Neuron (in vitro differentiated cells): ENCODE results near the gene FFAR3.

Source experiments
- H2AFZ ChIP-seq: one replicate; pipeline ENCODE4 v1.6.1; 2013; ENCODE audit warnings: low read depth, mild to moderate bottlenecking, inconsistent platforms, low read length, moderate library complexity
- H3K27me3 ChIP-seq: one replicate; pipeline ENCODE4 v1.6.1; 2013; ENCODE audit warnings: low read length; ENCODE audit not compliant: insufficient read depth
- H3K36me3 ChIP-seq: one replicate; pipeline ENCODE4 v1.6.1; 2013; ENCODE audit warnings: low read length; ENCODE audit not compliant: insufficient read depth
- H3K4me1 ChIP-seq: one replicate; pipeline ENCODE4 v1.6.1; 2013; ENCODE audit warnings: low read length; ENCODE audit not compliant: insufficient read depth
- H3K4me3 ChIP-seq: 2 replicates; pipeline ENCODE4 v1.5.1; 2013; ENCODE audit warnings: mild to moderate bottlenecking, low read length, moderate library complexity
- H3K9me3 ChIP-seq: one replicate; pipeline ENCODE4 v1.6.1; 2013; ENCODE audit warnings: low read length

The FFAR3 gene

GRCh38 chr19:35337097-35337983, 20.9 kb upstream of the FFAR3 start:
- Histone ChIP-seq H2AFZ (no peak overlapping the region), H3K27me3 (no peaks in the 10 kb centered on the region), H3K9me3 (no peaks in the 10 kb centered on the region), H3K4me3 (no peak overlapping the region), H3K4me1 (no peaks in the 10 kb centered on the region), H3K36me3 (no peaks in the 10 kb centered on the region)

GRCh38 chr19:35337984-35338296, 20.3 kb upstream of the FFAR3 start:
- Histone ChIP-seq H3K4me1 (no peaks in the 10 kb centered on the region), H3K9me3 (no peaks in the 10 kb centered on the region), H3K27me3 (no peaks in the 10 kb centered on the region), H3K36me3 (no peaks in the 10 kb centered on the region), H2AFZ (no peak overlapping the region), H3K4me3 (no peak overlapping the region)

GRCh38 chr19:35340431-35340830, 17.8 kb upstream of the FFAR3 start:
- H2AFZ ChIP-seq = no peak overlapping the region
- no peaks in the 10 kb centered on the region for H3K4me1 ChIP-seq
- no peaks in the 10 kb centered on the region for H3K9me3 ChIP-seq
- peaks cover 4% of the 10 kb centered on the region for H3K27me3 ChIP-seq
- H3K4me3 ChIP-seq = no peak overlapping the region
- H3K36me3 ChIP-seq = no peaks in the 10 kb centered on the region

DNA sequence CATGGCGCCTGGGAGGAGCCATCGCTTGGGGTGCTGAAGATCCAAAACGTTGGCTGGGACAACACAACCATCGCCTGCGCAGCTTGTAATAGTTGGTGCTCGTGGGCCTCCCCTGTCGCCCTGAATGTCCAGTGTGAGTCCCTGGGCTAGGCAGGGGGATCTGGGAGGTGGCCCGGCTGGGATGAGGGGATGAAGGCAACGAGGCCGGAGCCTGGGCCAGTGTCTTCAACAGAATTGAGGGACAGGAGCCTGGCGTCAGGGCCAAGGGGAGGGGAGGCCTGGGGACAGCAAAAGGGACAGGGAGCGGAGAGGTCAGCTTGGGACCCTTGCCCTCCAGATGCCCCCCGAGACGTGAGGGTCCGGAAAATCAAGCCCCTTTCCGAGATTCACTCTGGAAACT, 17.3 kb upstream of the FFAR3 start:
- no peak overlapping the region for H3K4me3 ChIP-seq
- H3K4me1 ChIP-seq = no peaks in the 10 kb centered on the region
- H3K36me3 ChIP-seq = no peaks in the 10 kb centered on the region
- peaks cover 10% of the 10 kb centered on the region for H3K27me3 ChIP-seq
- H2AFZ ChIP-seq = no peak overlapping the region
- H3K9me3 ChIP-seq = no peaks in the 10 kb centered on the region

DNA sequence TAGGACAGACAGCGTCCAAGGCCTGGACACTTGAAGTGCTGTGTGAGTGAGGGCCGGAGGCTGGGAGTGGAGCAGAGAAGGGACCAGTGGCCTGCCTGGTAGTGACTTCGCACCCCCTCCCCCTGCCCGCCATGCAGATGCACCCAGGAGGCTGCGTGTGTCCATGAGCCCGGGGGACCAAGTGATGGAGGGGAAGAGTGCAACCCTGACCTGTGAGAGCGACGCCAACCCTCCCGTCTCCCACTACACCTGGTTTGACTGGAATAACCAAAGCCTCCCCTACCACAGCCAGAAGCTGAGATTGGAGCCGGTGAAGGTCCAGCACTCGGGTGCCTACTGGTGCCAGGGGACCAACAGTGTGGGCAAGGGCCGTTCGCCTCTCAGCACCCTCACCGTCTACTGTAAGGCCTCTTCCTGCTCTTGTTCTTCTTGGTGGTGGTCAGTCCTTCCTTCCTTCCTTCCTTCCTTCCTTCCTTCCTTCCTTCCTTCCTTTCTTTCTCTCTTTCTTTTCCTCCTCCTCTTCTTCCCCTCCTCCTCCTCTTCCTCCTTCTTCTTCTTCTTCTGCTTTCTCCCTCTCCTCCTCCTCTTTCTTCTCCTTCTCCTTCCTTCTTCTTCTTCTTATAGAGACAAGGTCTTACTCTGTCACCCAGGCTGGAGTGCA, 16.6 kb upstream of the FFAR3 start:
- H3K36me3 ChIP-seq = no peaks in the 10 kb centered on the region
- H3K4me1 ChIP-seq = no peaks in the 10 kb centered on the region
- H3K4me3 ChIP-seq = no peak overlapping the region
- H2AFZ ChIP-seq = no peak overlapping the region
- H3K27me3 ChIP-seq = peaks cover 14% of the 10 kb centered on the region
- no peaks in the 10 kb centered on the region for H3K9me3 ChIP-seq

DNA sequence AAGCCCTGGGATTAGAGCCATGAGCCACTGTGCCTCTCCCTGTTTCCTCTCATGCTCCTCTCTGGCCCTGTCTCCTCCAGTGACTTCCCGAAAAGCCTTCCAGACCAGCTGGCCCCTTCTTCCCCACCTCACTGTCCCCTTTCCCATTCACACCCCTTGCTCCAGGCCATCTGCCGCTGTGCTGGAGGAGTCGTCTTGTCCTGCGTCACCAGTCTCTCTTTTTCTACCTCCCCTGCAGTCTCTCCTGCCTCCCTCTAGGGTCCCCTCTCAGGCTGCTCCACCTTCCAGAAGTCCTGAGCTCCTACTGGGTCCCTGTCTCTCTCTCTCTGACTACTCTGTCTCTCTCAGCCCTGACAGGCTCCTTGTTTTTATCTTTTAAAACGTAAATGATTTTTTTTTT, 15.8 kb upstream of the FFAR3 start:
- no peak overlapping the region for H2AFZ ChIP-seq
- peaks cover 20% of the 10 kb centered on the region for H3K27me3 ChIP-seq
- H3K4me3 ChIP-seq = no peak overlapping the region
- no peaks in the 10 kb centered on the region for H3K4me1 ChIP-seq
- H3K9me3 ChIP-seq = no peaks in the 10 kb centered on the region
- no peaks in the 10 kb centered on the region for H3K36me3 ChIP-seq

- Histone ChIP-seq H2AFZ (no peak overlapping the region), H3K27me3 (peaks cover 33% of the 10 kb centered on the region), H3K36me3 (no peaks in the 10 kb centered on the region), H3K9me3 (peaks cover 2% of the 10 kb centered on the region), H3K4me1 (no peaks in the 10 kb centered on the region), H3K4me3 (no peak overlapping the region)
Measured at GRCh38 chr19:35344511-35345031, 13.7 kb upstream of the FFAR3 start.

DNA sequence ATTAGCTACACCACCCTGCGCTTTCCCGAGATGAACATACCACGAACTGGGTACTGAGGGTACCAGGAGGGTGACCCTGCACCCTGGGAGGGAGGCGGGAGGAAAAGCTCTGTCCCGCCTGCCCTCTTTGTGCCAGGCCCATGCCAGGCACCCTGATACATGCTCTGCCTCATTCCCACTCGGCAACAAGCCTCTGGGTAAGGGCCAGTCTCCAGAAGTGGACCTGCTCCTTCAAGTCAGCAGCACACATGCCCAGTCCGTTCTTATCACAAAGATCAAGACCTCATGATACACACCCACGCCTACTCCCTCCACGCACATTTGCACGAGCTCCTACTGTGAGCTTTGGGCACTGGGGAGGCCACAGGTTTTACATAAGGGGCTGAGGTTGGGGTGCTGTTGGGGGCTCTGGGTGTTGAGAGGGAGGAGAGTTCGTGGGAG, 12.6 kb upstream of the FFAR3 start:
- H3K4me1 ChIP-seq = no peaks in the 10 kb centered on the region
- H3K36me3 ChIP-seq = no peaks in the 10 kb centered on the region
- no peak overlapping the region for H3K4me3 ChIP-seq
- H3K9me3 ChIP-seq = peaks cover 2% of the 10 kb centered on the region
- no peak overlapping the region for H2AFZ ChIP-seq
- peaks cover 41% of the 10 kb centered on the region for H3K27me3 ChIP-seq

DNA sequence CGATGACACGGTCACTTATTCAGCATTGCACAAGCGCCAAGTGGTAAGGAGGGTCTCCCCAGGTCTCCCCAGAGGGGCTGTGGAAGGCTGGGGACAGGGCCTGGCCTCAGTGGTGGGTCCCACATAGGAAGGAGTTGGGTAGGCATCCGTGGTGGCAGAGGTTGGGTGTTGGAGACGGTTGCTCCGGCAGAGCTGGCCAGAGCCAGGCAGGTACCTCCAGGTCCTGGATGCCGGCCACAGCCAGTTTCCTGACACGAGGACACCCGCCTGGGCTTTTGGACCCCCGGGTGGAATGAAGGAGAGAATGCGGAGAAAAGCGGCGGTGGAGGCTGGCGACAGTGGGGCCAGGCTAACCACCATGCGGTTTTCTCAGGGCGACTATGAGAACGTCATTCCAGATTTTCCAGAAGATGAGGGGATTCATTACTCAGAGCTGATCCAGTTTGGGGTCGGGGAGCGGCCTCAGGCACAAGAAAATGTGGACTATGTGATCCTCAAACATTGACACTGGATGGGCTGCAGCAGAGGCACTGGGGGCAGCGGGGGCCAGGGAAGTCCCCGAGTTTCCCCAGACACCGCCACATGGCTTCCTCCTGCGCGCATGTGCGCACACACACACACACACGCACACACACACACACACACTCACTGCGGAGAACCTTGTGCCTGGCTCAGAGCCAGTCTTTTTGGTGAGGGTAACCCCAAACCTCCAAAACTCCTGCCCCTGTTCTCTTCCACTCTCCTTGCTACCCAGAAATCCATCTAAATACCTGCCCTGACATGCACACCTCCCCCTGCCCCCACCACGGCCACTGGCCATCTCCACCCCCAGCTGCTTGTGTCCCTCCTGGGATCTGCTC, 11.8 kb upstream of the FFAR3 start:
- H3K27me3 ChIP-seq = peaks cover 44% of the 10 kb centered on the region
- H3K9me3 ChIP-seq = peaks cover 2% of the 10 kb centered on the region
- H3K36me3 ChIP-seq = no peaks in the 10 kb centered on the region
- no peak overlapping the region for H3K4me3 ChIP-seq
- no peaks in the 10 kb centered on the region for H3K4me1 ChIP-seq
- no peak overlapping the region for H2AFZ ChIP-seq

DNA sequence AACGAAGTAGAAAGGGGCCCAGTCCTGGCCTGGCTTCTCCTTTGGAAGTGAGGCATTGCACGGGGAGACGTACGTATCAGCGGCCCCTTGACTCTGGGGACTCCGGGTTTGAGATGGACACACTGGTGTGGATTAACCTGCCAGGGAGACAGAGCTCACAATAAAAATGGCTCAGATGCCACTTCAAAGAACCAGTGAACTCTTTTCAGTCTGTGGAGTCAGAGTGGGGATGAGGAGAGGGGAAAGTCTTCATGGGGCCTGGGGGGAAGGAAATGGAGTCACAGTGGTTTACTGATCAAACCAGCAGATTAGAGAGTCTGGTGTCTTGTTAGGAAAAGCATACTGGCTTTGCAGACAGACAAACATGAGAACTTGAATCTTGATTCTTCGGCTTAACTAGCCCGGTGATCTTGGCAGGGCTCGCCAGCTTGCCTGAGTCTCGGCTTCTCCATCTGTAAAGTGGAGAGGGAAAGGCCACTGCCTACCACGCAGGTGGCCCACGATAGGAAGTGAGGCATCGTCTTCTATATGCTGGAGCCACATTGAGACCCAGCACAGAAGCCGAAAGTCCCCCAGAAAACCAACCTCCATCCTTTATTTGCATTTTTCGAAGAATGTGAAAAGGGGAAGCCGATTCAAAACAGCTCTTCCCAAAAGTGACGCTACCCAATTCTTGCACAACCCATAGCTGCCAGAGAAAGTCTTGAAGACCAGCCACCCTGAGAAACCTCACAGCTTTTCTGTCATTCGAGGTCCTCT, 10.9 kb upstream of the FFAR3 start, which contains the start of gene FFAR1:
TSS of gene FFAR1 (plus strand) at position 732 of the 759 bp plus-strand sequence. CDS start 3,650 bp downstream, outside the sequence.
- Histone ChIP-seq H3K4me1 (no peaks in the 10 kb centered on the region), H3K4me3 (no peak within 1 kb of the TSS), H3K27me3 (peaks cover 44% of the 10 kb centered on the region), H3K36me3 (no peaks in the 10 kb centered on the region), H2AFZ (no peak within 1 kb of the TSS), H3K9me3 (peaks cover 2% of the 10 kb centered on the region)

GRCh38 chr19:35347930-35348298, 10.3 kb upstream of the FFAR3 start:
- H3K4me1 ChIP-seq = no peaks in the 10 kb centered on the region

DNA sequence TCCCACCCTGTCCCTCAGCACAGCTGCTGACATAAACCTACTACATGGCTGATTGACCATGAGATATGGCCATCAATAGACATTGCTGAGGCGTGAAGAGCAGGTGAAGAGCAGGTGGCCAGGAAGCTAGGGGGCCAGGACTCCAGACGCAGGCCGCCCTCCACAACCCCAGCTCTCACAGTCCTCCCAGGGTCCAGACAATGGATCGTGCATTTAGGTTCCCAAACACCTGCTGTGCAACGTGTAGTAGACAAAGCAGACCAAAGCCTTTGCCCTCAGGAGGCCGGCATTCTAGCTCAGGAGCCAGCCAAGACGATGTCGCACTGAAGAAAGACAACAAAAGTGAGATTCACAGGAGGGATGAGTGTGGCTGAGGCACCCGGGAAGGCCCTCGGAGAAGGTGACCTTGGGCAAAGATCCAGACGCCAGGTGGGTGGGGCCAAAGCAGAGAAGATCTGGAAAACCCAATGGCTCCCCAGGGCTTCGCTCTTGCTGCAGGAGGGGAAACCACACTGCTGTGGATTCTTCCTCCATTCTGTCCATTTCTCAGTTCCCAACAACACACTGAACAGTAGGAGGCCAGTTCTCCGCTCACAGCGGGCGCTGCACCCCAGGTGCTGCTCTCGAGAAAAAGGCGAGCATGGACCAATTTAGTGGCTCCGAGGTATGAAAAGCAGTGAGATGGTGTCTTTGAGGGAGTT, 9.2 kb upstream of the FFAR3 start:
- Histone ChIP-seq H3K9me3 (peaks cover 2% of the 10 kb centered on the region), H3K4me3 (no peak overlapping the region), H3K27me3 (peaks cover 44% of the 10 kb centered on the region), H2AFZ (no peak overlapping the region), H3K4me1 (no peaks in the 10 kb centered on the region), H3K36me3 (no peaks in the 10 kb centered on the region)

More at GRCh38 chr19:35347930-35348298, 10.3 kb upstream of the FFAR3 start:
- Histone ChIP-seq H2AFZ (no peak overlapping the region), H3K36me3 (no peaks in the 10 kb centered on the region), H3K27me3 (peaks cover 44% of the 10 kb centered on the region), H3K4me3 (no peak overlapping the region), H3K9me3 (peaks cover 2% of the 10 kb centered on the region)
